Activated CD8-positive, alpha-beta memory T cell treated with anti-CD3 and anti-CD28 coated beads, Interleukin-2, amount 50 U/mL, for 24 hours (primary cell): ENCODE measurements around the gene PAOX.

Experiments
- DNase-seq: peaks from one replicate; pipeline ENCODE4 v3.0.0-alpha.2; 2020; ENCODE audit errors: extremely low read depth

PAOX gene

GRCh38 chr10:133349577-133350011 is 29.5 kb upstream of the PAOX start:
- no peak for DNase-seq

GRCh38 chr10:133350283-133350949 is 28.6 kb upstream of the PAOX start:
- DNase-seq = no peak

- DNase-seq = no peak
Observed at GRCh38 chr10:133350950-133351329, 28.1 kb upstream of the PAOX start.

GRCh38 chr10:133351408-133352318 is 27.4 kb upstream of the PAOX start:
- no peak for DNase-seq

GRCh38 chr10:133353202-133353959 is 25.7 kb upstream of the PAOX start:
- DNase-seq = no peak

- no peak for DNase-seq
Observed at GRCh38 chr10:133353988-133354605, 25.0 kb upstream of the PAOX start.

GRCh38 chr10:133354672-133355240 is 24.3 kb upstream of the PAOX start:
- DNase-seq = no peak

- no peak for DNase-seq
Observed at GRCh38 chr10:133355266-133355665, 23.8 kb upstream of the PAOX start.

GRCh38 chr10:133355991-133356390 is 23.1 kb upstream of the PAOX start:
- DNase-seq = no peak

- no peak for DNase-seq
Observed at GRCh38 chr10:133356549-133357284, 22.3 kb upstream of the PAOX start.

GRCh38 chr10:133357285-133358161 is 21.5 kb upstream of the PAOX start, which contains the start of gene FUOM:
FUOM (minus strand) TSS chr10:133358019; CDS start chr10:133358007, 12 bp downstream.
- DNase-seq = no peak

GRCh38 chr10:133358162-133358924 is 20.7 kb upstream of the PAOX start:
- no peak for DNase-seq

- no peak for DNase-seq
Observed at GRCh38 chr10:133358925-133359310, 20.1 kb upstream of the PAOX start.

GRCh38 chr10:133359554-133359971 is 19.5 kb upstream of the PAOX start:
- DNase-seq = no peak

GRCh38 chr10:133359972-133360610 is 19.0 kb upstream of the PAOX start:
- DNase-seq = no peak

- no peak for DNase-seq
Observed at GRCh38 chr10:133361227-133361626, 17.8 kb upstream of the PAOX start.

GRCh38 chr10:133361773-133362441 is 17.2 kb upstream of the PAOX start:
- no peak for DNase-seq

- DNase-seq = no peak
Observed at GRCh38 chr10:133362846-133363245, 16.2 kb upstream of the PAOX start.
